CD4-positive, alpha-beta T cell treated with Interleukin-1 beta for 1 hour (primary cell): ENCODE data around the gene TBC1D4.
A peak's percentile ranks its signal among the peaks of the same experiment; 100 is the strongest.
"Not testable (repeated sequence)": the region's sequence is repeated elsewhere in the genome, so short reads cannot be mapped to it uniquely, and the experiment has no call there.

Experiments
- DNase-seq, 2 donors: peaks; one replicate each; pipeline ENCODE4 v3.0.0-alpha.2; 2020 to 2022

The TBC1D4 gene

GRCh38 chr13:75263741-75264407 lies 218.1 kb downstream of the TBC1D4 start:
- no peak for DNase-seq

GRCh38 chr13:75258159-75258782 lies 223.7 kb downstream of the TBC1D4 start:
- peak in 1 of 2 donors; percentile 36 for DNase-seq

GRCh38 chr13:75256922-75257321 lies 225.0 kb downstream of the TBC1D4 start:
- DNase-seq = no peak

- DNase-seq = no peak
These were observed 226.3 kb downstream of the TBC1D4 start for GRCh38 chr13:75255653-75256052.

GRCh38 chr13:75255147-75255546 lies 226.8 kb downstream of the TBC1D4 start:
- DNase-seq = no peak

GRCh38 chr13:75251188-75251587 lies 230.8 kb downstream of the TBC1D4 start:
- DNase-seq = no peak

- no peak for DNase-seq
These were observed 231.3 kb downstream of the TBC1D4 start for GRCh38 chr13:75250526-75251178.

GRCh38 chr13:75245578-75245977 lies 236.4 kb downstream of the TBC1D4 start:
- not testable (repeated sequence) for DNase-seq

- not testable (repeated sequence) for DNase-seq
These were observed 241.7 kb downstream of the TBC1D4 start for GRCh38 chr13:75240240-75240639.

GRCh38 chr13:75236774-75237173 lies 245.2 kb downstream of the TBC1D4 start:
- no peak for DNase-seq
